HT1080 (cell line): ENCODE data around the gene STK32C. TPM values are rescaled to one million over a fixed set of nuclear protein-coding genes. Genes with fewer than 3 reads are reported as not detected.
A peak's percentile ranks its signal among the peaks of the same experiment; 100 is the strongest.

ENCODE experiments used
- DNase-seq: peaks from one replicate; pipeline ENCODE4 v3.0.0-alpha.2; 2015; ENCODE audit warnings: low read depth
- total RNA-seq: library from RNA; depleted of rRNA; stranded (reverse); fragments of >200 nt; shearing (Covaris generic); gene quantifications from 2 replicates; pipeline ENCODE4 v1.2.3, GENCODE V29; 2014

The STK32C gene
- total RNA-seq, 1 experiment from 2014 or later = 11.5 TPM

GRCh38 chr10:132212816-132213215 is 94.9 kb downstream of the STK32C start:
- DNase-seq = no peak

DNA sequence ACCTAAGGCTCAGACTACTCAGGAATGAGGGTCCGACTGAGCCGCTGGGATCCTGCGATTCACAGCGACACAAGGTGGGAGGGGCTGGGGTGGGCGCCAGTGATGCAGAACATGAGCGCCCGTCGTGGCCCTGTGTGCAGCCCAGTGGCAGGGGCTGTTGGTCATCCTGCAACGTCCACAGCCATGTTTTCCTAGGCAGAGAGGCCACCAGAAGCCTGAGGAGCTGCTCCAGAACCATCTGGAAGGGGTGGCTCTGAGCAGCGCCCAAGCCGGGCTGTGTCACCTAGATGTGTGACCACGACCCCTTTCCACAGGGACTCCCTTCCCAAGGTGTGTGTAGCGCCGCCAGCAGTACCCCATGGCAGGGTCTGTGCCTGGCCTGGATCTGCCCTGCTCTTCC is 96.5 kb downstream of the STK32C start:
- no peak for DNase-seq

DNA sequence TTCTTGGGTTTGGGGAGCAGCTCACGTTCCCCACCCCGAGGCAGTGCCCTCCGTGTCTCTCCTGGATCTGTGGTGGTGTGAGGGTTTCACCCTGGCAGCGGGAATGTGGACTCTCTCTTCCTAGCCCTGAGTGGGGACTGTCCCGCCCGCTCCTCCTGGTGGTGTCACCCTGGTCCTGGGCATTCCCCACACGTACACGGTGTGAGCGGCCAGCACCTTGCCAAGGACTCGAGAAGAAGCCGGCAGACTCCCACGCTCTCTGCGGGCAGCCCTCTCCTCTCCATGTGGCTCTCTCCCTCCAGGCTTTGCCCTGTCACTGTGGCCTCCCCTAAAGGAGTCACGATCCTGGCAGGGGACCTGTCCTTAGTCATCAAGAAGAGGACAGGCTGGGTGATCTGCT is 97.0 kb downstream of the STK32C start:
- no peak for DNase-seq

DNA sequence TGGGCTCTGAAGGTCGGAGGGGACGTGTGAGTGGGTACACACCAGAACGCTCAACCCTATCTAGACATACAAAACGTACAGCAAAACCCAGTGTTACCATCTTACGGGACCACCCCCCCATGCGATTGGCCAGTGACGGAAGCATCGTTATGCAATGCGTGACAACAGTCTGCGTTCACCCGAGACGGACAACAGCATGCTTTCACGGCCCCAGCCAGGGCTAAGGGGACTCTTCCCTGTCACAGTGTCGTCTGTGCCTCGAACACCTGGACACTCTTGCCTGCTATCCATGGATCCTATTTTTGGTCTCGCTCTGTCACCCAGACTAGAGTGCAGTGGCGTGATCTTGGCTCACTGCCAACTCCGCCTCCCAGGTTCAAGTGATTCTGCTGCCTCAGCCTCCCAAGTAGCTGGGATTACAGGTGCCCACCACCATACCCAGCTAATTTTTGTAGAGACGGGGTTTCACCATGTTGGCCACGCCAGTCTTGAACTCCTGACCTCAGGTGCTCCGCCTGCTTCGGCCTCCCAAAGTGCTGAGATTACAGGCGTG is 97.7 kb downstream of the STK32C start:
- DNase-seq = no peak

GRCh38 chr10:132209130-132209529 is 98.6 kb downstream of the STK32C start:
- peak; percentile 49 for DNase-seq

GRCh38 chr10:132208462-132209050 is 99.2 kb downstream of the STK32C start:
- no peak for DNase-seq

GRCh38 chr10:132207536-132208461 is 100.0 kb downstream of the STK32C start:
- DNase-seq = no peak

- DNase-seq = no peak
These were observed 100.8 kb downstream of the STK32C start for GRCh38 chr10:132206806-132207535.

DNA sequence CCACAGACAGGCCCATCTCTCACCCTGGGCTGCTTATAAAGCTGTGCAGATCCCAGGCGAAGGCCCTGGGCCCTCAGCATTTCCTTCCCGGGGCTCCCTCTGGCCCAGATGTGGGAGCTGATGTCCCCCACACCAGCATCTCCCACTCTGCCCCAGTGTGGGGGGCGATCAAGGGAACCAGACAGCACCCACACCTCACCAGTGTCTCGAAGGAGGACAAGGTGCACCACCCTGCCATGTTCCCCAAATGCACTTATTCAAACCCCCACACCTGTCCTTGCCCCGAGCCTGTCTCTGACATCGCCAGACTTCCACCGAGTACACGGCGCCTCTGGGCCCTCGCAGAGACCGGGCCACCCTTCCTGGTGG is 101.4 kb downstream of the STK32C start:
- no peak for DNase-seq

DNA sequence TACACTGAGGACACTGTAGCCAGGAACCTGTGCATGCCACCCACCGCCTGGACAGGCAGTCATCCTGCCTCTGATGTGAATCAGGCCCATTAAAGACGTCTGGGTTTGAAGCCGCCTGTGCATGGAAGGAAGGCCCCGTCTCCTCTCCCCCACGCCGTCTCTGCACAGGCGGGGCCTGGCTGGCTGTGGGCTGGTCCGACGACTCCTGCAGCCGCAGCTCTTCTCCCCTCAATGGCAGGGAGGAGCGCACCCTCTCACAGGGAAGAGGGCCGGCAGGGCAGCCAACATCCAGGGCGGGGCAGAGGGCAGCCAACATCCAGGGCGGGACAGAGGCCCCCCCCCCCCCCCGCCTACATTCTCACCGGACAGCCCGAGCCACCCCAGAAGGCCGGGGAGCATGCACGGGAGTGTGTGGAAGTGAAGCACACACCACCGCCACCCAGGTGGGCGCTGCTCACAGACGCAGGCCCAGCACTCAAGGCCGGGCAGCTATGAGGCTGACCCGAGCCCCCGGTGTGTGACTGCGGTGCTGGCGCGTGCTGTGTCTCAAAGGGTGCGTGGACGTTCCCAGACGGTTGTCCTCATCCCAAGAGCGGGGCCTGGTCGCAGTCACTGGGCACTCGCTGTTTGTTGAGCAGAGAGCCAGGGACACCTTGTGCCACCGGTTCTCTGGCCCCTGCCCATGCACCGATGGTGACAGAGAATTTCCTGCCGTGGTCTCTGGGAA is 101.9 kb downstream of the STK32C start:
- DNase-seq = no peak

- peak; percentile 15 for DNase-seq
These were observed 102.8 kb downstream of the STK32C start for GRCh38 chr10:132204781-132205473.

GRCh38 chr10:132204078-132204780 is 103.5 kb downstream of the STK32C start:
- DNase-seq = no peak

GRCh38 chr10:132203256-132204077 is 104.3 kb downstream of the STK32C start:
- no peak for DNase-seq

DNA sequence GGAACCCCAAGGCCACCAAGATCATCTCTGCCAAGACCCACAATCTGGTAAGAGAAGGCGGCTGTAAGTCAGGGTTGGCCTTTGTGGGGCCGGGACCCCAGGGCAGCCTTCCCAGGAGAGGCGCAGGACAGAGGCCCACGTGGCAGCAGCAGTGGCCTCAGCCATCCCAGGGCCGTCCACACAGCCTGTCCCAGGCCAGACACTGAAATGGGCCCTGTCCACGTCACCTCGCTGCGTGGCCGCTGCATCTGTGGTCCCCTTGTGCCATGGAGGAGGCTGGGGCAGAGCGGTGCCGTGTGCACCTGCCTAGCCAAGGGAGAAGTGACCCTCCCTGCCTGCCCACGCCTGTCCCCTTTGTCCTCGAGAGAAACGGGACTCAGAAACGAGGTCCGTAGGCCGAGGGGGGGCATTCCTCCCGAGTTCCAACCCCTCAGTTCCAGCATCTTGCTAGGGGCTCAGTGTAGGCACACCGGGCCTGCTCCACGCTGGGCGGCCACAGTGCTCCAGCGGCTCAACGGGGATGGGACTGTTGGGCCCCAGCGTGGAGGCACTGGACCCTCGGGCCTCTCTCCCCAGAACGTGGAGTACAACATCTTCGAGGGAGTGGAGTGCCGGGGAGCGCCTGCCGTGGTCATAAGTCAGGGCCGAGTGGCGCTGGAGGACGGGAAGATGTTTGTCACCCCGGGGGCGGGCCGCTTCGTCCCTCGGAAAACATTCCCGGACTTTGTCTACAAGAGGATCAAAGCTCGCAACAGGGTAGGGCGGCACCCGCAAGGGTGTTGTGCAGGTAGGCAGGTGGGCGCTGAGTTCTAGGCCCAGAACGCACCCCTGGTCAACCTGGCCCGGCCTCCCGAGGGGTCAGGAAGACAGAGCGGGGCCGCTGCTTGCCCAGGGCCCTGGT is 105.4 kb downstream of the STK32C start:
- no peak for DNase-seq

DNA sequence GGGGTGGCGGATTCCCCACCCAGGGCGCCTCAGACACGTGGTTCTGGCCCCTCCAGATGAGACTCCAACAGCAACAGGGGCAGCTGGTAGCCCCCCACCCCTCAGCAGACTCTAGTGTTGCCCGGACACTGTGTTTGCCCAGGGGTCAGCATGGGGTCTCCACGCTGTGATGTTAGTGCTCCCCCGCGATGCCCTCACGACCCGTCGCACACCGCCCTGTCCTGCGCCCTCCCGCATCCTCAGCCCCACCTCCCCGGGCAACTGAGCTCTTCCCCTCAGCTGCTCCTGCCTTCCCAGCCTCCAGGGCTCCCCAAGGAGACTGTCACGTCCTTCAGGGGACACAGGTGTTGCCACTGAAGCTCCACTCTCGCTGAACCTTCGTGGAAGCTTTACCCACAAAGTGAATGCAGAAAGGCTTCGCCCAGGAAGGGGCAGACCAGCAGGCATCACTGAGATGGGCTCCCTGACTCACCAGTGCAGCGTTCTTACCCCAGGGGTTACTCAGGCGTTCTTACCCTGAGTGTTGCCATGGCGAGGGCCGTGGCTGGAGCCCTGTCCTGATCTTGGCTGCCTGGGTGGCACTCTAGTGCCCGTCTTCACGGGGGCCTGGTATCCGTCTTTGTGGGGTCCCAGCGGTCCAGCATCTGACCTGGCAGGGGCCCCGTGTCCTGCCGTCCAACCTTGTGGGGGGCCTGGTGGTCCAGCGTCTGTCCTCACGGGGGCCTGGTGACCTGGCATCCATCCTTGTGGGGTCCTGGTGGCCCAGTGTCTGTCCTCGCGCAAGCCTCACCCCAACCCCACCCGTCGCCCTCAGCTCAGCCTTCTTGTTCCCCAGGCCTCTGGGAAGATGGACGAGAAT is 106.4 kb downstream of the STK32C start:
- no peak for DNase-seq

- no peak for DNase-seq
These were observed 107.2 kb downstream of the STK32C start for GRCh38 chr10:132200344-132201110.
